Bronchial epithelial cell (primary cell): ENCODE measurements around the gene ADAMTS10. TPM values are rescaled to one million over a fixed set of nuclear protein-coding genes. Genes with fewer than 3 reads are reported as not detected.
"Not testable (repeated sequence)": the region's sequence is repeated elsewhere in the genome, so short reads cannot be mapped to it uniquely, and the experiment has no call there.

Experiments used
- DNase-seq: peaks from one replicate; pipeline ENCODE4 v3.0.0-alpha.2; 2010; ENCODE audit warnings: low read depth
- FAIRE-seq: peaks from 2 replicates; lab custom pipeline; 2011; peaks lifted over from hg19 to GRCh38; lab: Jason Lieb, UNC
- H3K27me3 ChIP-seq: 2 replicates; pipeline ENCODE4 v1.5.1; 2011; ENCODE audit warnings: low read length; ENCODE audit not compliant: control insufficient read depth, insufficient read depth
- H3K36me3 ChIP-seq: 2 replicates; pipeline ENCODE4 v1.5.1; 2011; ENCODE audit warnings: low read length; ENCODE audit not compliant: control insufficient read depth, insufficient read depth
- H3K4me3 ChIP-seq: 2 replicates; pipeline ENCODE4 v1.5.1; 2011; ENCODE audit warnings: mild to moderate bottlenecking, low read depth, low read length, control low read depth
- total RNA-seq: library from RNA; depleted of rRNA; stranded (reverse); fragments of >200 nt; gene quantifications from 2 replicates; pipeline ENCODE4 v1.2.1, GENCODE V29; 2014
- TF ChIP-seq, protein P1 (sequence below): IDR thresholded peaks from 2 replicates; pipeline ENCODE4 v1.5.1; 2011; ENCODE audit warnings: mild to moderate bottlenecking, moderate library complexity, low read length, control low read depth, inconsistent platforms; ENCODE audit not compliant: insufficient read depth, severe bottlenecking

ADAMTS10 gene
- total RNA-seq, 1 donor from 2014 or later = not detected

DNA sequence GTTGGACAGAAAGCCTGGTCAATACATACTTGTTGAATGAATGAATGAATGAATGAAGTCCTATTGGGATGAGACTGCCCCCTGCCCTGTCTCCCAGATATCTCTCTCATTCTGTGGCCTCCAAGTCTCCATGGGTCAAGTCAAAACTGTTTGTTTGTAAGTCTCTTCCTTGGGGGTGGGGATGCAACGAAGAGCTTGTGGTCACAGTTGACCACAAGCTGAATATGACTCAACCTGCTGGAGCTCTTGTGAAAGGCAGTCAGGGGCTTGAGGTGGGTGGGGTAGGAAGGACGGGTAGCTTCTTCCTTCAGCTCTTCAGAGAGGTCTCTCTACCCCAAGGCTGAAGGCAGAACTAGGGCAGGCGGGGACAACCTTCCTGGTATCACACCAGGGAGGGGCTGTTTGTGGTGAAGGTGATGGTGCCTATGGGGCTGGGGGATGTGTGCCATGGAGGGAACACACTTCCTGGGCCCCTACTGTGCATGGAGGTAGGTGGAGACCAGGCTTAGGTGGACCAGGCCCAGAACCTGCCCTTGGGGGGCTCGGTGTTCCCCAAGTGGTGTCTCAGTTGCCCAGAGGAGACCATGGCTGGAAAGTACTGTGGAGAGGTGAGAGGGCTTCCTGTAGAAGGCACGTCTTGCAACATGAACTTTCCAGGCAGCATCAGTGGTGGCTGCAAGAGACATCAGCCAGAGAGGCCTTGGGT, 41.3 kb downstream of the ADAMTS10 start:
- FAIRE-seq = no peak
- no peaks in the 10 kb centered on the region for H3K27me3 ChIP-seq
- DNase-seq = peak; percentile 45
- no peaks in the 10 kb centered on the region for H3K36me3 ChIP-seq
- H3K4me3 ChIP-seq = no peak overlapping the region
- TF ChIP-seq, protein P1, sequence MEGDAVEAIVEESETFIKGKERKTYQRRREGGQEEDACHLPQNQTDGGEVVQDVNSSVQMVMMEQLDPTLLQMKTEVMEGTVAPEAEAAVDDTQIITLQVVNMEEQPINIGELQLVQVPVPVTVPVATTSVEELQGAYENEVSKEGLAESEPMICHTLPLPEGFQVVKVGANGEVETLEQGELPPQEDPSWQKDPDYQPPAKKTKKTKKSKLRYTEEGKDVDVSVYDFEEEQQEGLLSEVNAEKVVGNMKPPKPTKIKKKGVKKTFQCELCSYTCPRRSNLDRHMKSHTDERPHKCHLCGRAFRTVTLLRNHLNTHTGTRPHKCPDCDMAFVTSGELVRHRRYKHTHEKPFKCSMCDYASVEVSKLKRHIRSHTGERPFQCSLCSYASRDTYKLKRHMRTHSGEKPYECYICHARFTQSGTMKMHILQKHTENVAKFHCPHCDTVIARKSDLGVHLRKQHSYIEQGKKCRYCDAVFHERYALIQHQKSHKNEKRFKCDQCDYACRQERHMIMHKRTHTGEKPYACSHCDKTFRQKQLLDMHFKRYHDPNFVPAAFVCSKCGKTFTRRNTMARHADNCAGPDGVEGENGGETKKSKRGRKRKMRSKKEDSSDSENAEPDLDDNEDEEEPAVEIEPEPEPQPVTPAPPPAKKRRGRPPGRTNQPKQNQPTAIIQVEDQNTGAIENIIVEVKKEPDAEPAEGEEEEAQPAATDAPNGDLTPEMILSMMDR = no peak

DNA sequence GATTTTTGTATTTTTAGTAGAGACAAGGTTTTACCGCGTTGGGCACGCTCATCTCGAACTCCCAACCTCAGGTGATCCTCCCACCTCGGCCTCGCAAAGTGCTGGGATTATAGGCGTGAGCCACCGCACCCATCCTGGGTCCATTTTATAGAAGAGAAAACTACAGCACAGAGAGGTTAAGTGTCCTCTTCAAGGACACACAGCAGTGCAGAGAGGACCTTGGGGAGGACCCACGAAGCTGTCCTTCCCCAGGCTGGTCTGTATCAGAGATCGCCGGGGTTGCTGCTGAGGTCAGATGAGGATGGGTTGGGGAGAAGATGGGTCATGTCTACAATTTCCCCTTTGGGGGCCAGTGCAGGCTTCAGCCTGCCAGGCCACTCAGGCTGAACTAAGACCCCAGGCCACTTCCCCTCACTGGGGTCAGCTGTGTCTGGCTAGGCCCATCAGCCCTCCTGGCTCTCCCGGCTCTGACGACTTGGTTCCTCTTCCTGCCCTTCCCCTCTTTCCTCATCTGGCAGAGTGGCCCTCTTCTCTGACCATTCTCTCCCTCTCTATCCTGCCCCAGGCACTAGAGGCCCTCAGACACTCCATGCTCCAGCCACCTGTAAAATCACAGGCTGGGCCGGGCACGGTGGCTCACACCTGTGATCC, 42.9 kb downstream of the ADAMTS10 start:
- no peaks in the 10 kb centered on the region for H3K27me3 ChIP-seq
- no peak overlapping the region for H3K4me3 ChIP-seq
- no peaks in the 10 kb centered on the region for H3K36me3 ChIP-seq
- TF ChIP-seq, protein P1 = no peak
- DNase-seq = no peak
- FAIRE-seq = no peak

DNA sequence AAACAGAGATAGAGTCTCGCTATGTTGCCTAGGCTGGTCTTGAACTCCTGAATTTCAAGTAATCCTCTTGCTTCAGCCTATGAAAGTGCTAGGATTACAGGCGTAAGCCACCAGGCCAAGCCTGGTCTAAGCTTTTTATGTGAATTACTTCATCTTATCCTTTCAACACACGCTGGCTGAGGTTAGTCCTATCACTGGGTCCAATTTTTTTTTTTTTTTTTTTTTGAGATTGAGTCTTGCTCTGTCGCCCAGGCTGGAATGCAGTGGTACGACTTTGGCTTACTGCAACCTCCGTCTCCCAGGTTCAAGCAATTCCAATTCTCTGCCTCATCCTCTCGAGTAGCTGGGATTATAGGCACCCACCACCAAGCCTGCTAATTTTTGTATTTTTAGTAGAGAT, 43.7 kb downstream of the ADAMTS10 start:
- no peak for FAIRE-seq
- no peaks in the 10 kb centered on the region for H3K36me3 ChIP-seq
- no peak for DNase-seq
- no peak overlapping the region for H3K4me3 ChIP-seq
- no peaks in the 10 kb centered on the region for H3K27me3 ChIP-seq
- TF ChIP-seq, protein P1 = no peak

DNA sequence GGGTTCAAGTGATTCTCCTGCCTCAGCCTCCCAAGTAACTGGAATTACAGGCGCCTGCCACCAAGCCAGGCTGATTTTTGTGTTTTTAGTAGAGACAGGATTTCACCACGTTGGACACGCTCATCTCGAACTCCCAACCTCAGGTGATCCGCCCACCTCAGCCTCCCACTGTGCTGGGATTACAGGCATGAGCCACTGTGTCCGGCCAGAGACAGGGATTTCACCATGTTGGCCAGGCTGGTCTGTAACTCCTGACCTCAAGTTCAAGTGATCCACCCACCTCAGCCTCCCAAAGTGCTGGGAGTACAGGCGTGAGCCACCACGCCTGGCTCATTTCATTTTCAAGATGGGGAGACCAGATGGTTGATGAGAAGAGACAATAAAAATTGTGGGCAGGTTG, 45.6 kb downstream of the ADAMTS10 start:
- H3K4me3 ChIP-seq, DNase-seq, H3K36me3 ChIP-seq, H3K27me3 ChIP-seq, FAIRE-seq: not testable (repeated sequence)

DNA sequence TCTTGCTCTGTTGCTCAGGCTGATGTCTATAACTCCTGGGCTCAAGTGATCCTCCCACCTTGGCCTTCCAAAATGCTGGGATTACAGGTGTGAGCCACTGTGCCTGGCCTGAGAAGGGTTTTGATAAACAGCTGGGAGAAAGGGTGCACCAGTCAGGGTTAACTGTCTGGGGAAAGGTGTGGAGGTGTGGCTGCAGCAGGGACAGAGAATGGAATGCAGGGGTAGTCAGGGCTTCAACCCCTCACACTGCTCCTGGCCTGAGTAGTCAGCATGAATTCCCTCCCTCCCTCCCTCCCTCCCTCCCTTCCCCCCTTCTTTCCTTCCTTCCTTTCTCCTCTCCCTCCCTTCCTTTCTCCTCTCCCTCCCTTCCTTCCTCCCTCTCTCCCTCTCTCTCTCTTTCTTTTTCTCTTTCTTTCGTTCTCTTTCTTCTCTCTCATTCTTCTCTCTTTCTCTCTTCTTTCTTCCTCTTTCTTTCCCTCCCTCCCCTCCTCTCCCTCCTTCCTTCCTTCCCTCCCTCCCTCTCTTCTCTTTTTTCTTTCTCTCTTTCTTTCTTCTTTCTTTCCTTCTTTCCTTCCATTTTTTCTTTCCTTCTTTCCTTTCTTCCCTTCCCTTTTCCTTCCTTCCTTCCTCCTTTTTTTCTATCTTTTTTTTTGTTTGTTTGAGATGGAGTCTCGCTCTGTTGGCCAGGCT, 49.3 kb downstream of the ADAMTS10 start:
- no peak for FAIRE-seq
- Histone ChIP-seq H3K4me3 (no peak overlapping the region), H3K36me3 (no peaks in the 10 kb centered on the region), H3K27me3 (no peaks in the 10 kb centered on the region)
- TF ChIP-seq, protein P1 = no peak
- no peak for DNase-seq

DNA sequence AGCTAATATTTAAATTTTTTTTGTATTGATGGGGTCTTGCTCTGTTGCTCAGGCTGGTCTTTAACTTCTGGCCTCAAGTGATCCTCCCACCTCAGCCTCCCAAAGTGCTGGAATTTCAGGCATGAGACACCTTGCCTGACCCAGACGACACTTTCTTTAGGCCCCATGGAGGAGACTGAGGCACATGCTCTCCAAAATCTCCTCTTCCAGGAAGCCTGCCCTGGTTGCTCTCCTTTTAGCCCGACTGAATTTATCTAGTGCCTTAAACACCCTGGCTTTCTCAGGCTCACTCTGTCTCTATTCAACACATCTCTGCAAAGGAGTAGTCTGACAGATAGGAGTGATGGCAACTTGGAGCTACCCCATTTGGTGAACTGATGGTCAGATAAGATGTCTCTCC, 52.2 kb downstream of the ADAMTS10 start:
- TF ChIP-seq, protein P1 = no peak
- Histone ChIP-seq H3K4me3 (no peak overlapping the region), H3K36me3 (no peaks in the 10 kb centered on the region), H3K27me3 (no peaks in the 10 kb centered on the region)
- FAIRE-seq (no peak), DNase-seq (no peak)
